Trophoblast cell (in vitro differentiated cells and primary cell): ENCODE data around the gene CAPNS2.
"Not testable (repeated sequence)": the region's sequence is repeated elsewhere in the genome, so short reads cannot be mapped to it uniquely, and the experiment has no call there.

Experiments used
- DNase-seq, 2 donors: peaks; one replicate each; pipeline ENCODE4 v3.0.0-alpha.2; 2016
- H2AFZ ChIP-seq: 2 replicates; pipeline ENCODE4 v1.6.1; 2013; ENCODE audit warnings: low read length, moderate library complexity, mild to moderate bottlenecking; ENCODE audit not compliant: insufficient read depth, poor library complexity
- H2AK5ac ChIP-seq: 2 replicates; pipeline ENCODE4 v1.6.1; 2013; ENCODE audit warnings: mild to moderate bottlenecking, low read length
- H2BK120ac ChIP-seq: 2 replicates; pipeline ENCODE4 v1.6.1; 2013; ENCODE audit warnings: low read length, mild to moderate bottlenecking, moderate library complexity; ENCODE audit not compliant: insufficient read depth, poor library complexity
- H2BK12ac ChIP-seq: 2 replicates; pipeline ENCODE4 v1.6.1; 2013; ENCODE audit warnings: mild to moderate bottlenecking, low read length, moderate library complexity
- H2BK5ac ChIP-seq: 2 replicates; pipeline ENCODE4 v1.6.1; 2013; ENCODE audit warnings: low read length, low read depth, moderate library complexity, mild to moderate bottlenecking; ENCODE audit not compliant: poor library complexity
- H3K14ac ChIP-seq: 2 replicates; pipeline ENCODE4 v1.6.1; 2013; ENCODE audit warnings: mild to moderate bottlenecking, low read length
- H3K18ac ChIP-seq: 2 replicates; pipeline ENCODE4 v1.6.1; 2013; ENCODE audit warnings: mild to moderate bottlenecking, low read length
- H3K23ac ChIP-seq: 2 replicates; pipeline ENCODE4 v1.6.1; 2013; ENCODE audit warnings: low read length
- H3K27ac ChIP-seq: 2 replicates; pipeline ENCODE4 v1.5.1; 2013; ENCODE audit warnings: low read depth, mild to moderate bottlenecking, inconsistent platforms, low read length, moderate library complexity
- H3K27me3 ChIP-seq: 2 replicates; pipeline ENCODE4 v1.6.1; 2013; ENCODE audit warnings: inconsistent platforms, mild to moderate bottlenecking, low read length, moderate library complexity; ENCODE audit not compliant: insufficient read depth
- H3K36me3 ChIP-seq, 2 experiments: 1 replicate in 1 of 2; 2 replicates in 1 of 2; pipeline ENCODE4 v1.6.1; 2013; ENCODE audit warnings: low read length in 2 of 2, mild to moderate bottlenecking in 2 of 2, moderate library complexity in 1 of 2; ENCODE audit not compliant: insufficient read depth in 2 of 2, control insufficient read depth in 1 of 2
- H3K4ac ChIP-seq: 2 replicates; pipeline ENCODE4 v1.6.1; 2013; ENCODE audit warnings: low read depth, mild to moderate bottlenecking, low read length, moderate library complexity
- H3K4me1 ChIP-seq, 2 experiments: 1 replicate in 1 of 2; 2 replicates in 1 of 2; pipeline ENCODE4 v1.6.1; 2013; ENCODE audit warnings: low read length in 2 of 2, mild to moderate bottlenecking in 2 of 2, moderate library complexity in 1 of 2; ENCODE audit not compliant: insufficient read depth in 2 of 2, control insufficient read depth in 1 of 2
- H3K4me2 ChIP-seq: 2 replicates; pipeline ENCODE4 v1.6.1; 2013; ENCODE audit warnings: inconsistent platforms, mild to moderate bottlenecking, low read length, moderate library complexity
- H3K4me3 ChIP-seq: 2 replicates; pipeline ENCODE4 v1.5.1; 2013; ENCODE audit warnings: mild to moderate bottlenecking, low read depth, low read length, inconsistent platforms
- H3K79me1 ChIP-seq: one replicate; pipeline ENCODE4 v1.6.1; 2013; ENCODE audit warnings: low read length
- H3K79me2 ChIP-seq: 2 replicates; pipeline ENCODE4 v1.6.1; 2013; ENCODE audit warnings: low read length, mild to moderate bottlenecking; ENCODE audit not compliant: control insufficient read depth, insufficient read depth, poor library complexity
- H3K9ac ChIP-seq: 2 replicates; pipeline ENCODE4 v1.6.1; 2013; ENCODE audit warnings: mild to moderate bottlenecking, low read length
- H3K9me3 ChIP-seq: 2 replicates; pipeline ENCODE4 v1.6.1; 2013; ENCODE audit warnings: low read depth, mild to moderate bottlenecking, control low read depth, inconsistent platforms, low read length; ENCODE audit not compliant: insufficient read depth
- H4K12ac ChIP-seq: 2 replicates; pipeline ENCODE4 v1.6.1; 2013; ENCODE audit warnings: low read depth, mild to moderate bottlenecking, low read length, moderate library complexity
- H4K8ac ChIP-seq: 2 replicates; pipeline ENCODE4 v1.6.1; 2013; ENCODE audit warnings: low read depth, mild to moderate bottlenecking, low read length, moderate library complexity
- H4K91ac ChIP-seq: one replicate; pipeline ENCODE4 v1.6.1; 2013; ENCODE audit warnings: low read depth, mild to moderate bottlenecking, low read length, moderate library complexity
- WGBS: extraction: QIAGEN DNeasy Blood & Tissue Kit; methylation state at CpG from one replicate; pipeline ENCODE4 v1.1.7; 2013; ENCODE audit warnings: missing lambda C conversion rate; ENCODE audit not compliant: insufficient read length, insufficient coverage; ENCODE audit errors: extremely low coverage; 5-methylcytosine and 5-hydroxymethylcytosine counted together

CAPNS2 gene

DNA sequence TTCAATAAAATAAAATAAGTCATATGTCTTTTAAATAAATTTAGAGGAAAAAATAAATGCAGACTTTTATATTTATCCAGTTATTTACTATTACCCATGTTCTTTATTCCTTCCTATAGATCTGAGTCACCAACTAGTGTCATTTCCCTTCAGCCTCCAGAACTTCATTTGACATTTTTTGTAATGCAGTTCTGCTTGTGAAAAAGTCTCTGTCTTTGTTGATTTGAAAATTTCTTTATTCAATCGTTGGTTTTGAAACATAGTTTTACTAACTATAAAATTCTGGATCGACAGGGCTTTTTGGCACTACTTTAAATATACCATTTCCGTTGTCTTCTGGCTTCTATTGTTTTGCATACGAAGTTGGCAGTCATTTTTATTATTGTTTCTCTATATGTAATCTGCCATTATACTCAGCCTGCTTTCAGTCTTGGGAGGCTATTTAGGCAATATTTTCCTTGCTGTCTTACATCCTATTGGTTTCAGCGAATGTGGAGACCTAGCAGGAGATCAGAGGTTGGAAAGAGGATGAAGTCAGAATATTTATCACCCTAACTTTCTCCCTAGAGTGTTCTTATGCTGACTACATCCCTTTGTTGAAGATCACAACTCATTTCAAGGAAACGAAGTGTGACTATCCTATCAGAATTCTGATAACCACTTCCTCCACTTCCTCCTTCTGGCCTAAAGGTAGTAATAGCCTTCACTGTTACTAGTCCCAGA, 47.3 kb downstream of the CAPNS2 start:
- DNase-seq = no peak
- Histone ChIP-seq H2BK12ac (no peak overlapping the region), H3K9me3 (peaks cover 1% of the 10 kb centered on the region), H3K36me3 (no peaks in the 10 kb centered on the region), H3K23ac (no peak overlapping the region), H4K91ac (no peak overlapping the region), H2BK5ac (no peak overlapping the region), H2AK5ac (no peak overlapping the region), H4K12ac (no peak overlapping the region), H2AFZ (no peak overlapping the region), H3K79me1 (no peaks in the 10 kb centered on the region), H3K4me1 (no peaks in the 10 kb centered on the region), H3K18ac (no peak overlapping the region), H4K8ac (no peak overlapping the region), H2BK120ac (no peak overlapping the region), H3K14ac (no peak overlapping the region), H3K79me2 (no peaks in the 10 kb centered on the region), H3K4ac (no peak overlapping the region), H3K4me2 (no peak overlapping the region), H3K27ac (no peak overlapping the region), H3K27me3 (no peaks in the 10 kb centered on the region), H3K9ac (no peak overlapping the region), H3K4me3 (no peak overlapping the region)
- WGBS = no CpG with 5 or more reads among the region's 6 CpGs

DNA sequence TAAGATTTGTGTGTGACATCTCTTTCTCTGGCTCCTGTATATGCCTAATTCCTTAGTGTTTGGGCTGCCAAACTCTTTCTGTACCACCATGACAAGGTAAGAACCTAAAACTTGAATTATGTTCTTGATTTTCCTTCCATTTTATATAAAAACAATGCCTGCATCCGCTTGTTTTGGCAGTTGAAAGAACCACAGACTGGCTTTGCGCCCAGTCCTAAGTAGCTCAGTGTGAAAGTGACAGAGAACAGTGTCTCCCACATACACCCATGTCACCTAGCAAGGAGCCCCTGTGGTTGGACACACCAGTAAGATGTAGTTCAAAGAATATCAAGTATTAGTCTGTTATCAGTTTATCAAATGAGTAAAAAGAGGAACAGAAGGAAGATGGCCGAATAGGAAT, 48.6 kb downstream of the CAPNS2 start:
- H3K4ac ChIP-seq = no peak overlapping the region
- H3K9me3 ChIP-seq = peaks cover 1% of the 10 kb centered on the region
- DNase-seq = no peak
- no peak overlapping the region for H2BK120ac ChIP-seq
- no peaks in the 10 kb centered on the region for H3K79me1 ChIP-seq
- H3K9ac ChIP-seq = no peak overlapping the region
- no peak overlapping the region for H4K91ac ChIP-seq
- H3K4me2 ChIP-seq = no peak overlapping the region
- no peaks in the 10 kb centered on the region for H3K36me3 ChIP-seq
- no peaks in the 10 kb centered on the region for H3K79me2 ChIP-seq
- H2BK12ac ChIP-seq = no peak overlapping the region
- no peak overlapping the region for H3K27ac ChIP-seq
- H2AK5ac ChIP-seq = no peak overlapping the region
- no peak overlapping the region for H3K4me3 ChIP-seq
- H2AFZ ChIP-seq = no peak overlapping the region
- no peak overlapping the region for H3K14ac ChIP-seq
- no peaks in the 10 kb centered on the region for H3K27me3 ChIP-seq
- H4K12ac ChIP-seq = no peak overlapping the region
- H4K8ac ChIP-seq = no peak overlapping the region
- no peak overlapping the region for H2BK5ac ChIP-seq
- WGBS = no CpG with 5 or more reads among the region's 3 CpGs
- H3K18ac ChIP-seq = no peak overlapping the region
- no peak overlapping the region for H3K23ac ChIP-seq
- no peaks in the 10 kb centered on the region for H3K4me1 ChIP-seq

DNA sequence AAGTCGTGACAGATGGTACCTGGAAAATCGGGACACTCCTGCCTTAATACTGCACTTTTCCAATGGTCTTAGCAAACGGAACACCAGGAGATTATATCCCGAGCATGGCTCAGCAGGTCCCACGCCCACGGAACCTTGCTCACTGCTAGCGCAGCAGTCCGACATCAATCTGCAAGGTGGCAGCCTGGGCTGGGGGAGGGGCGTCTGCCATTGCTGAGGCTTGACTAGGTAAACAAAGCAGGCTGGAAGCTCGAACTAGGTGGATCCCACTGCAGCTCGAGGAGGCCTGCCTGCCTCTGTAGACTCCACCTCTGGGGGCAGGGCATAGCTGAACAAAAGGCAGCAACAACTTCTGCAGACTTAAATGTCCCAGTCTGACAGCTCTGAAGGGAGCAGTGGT, 49.2 kb downstream of the CAPNS2 start:
- H3K4me2 ChIP-seq, H3K9me3 ChIP-seq, H3K27me3 ChIP-seq, H3K4me1 ChIP-seq, H2BK120ac ChIP-seq, H4K91ac ChIP-seq, H4K12ac ChIP-seq, DNase-seq, H3K9ac ChIP-seq, H2AK5ac ChIP-seq, H3K4me3 ChIP-seq, H3K23ac ChIP-seq, H3K36me3 ChIP-seq, H3K79me1 ChIP-seq, H3K4ac ChIP-seq, H2AFZ ChIP-seq, H2BK12ac ChIP-seq, H2BK5ac ChIP-seq, H3K27ac ChIP-seq, H3K18ac ChIP-seq, H3K79me2 ChIP-seq, H4K8ac ChIP-seq, H3K14ac ChIP-seq: not testable (repeated sequence)
- WGBS = no CpG with 5 or more reads among the region's 11 CpGs
